H54 (cell line): ENCODE results near the gene GUCA1A.
"Not testable (repeated sequence)": the region's sequence is repeated elsewhere in the genome, so short reads cannot be mapped to it uniquely, and the experiment has no call there.

ENCODE experiments used
- DNase-seq: peaks from one replicate; pipeline ENCODE4 v3.0.0; 2011; ENCODE audit warnings: low spot score, mixed read lengths; ENCODE audit not compliant: insufficient read length
- FAIRE-seq: peaks from 3 replicates; lab custom pipeline; 2011; peaks lifted over from hg19 to GRCh38; lab: Jason Lieb, UNC
- POLR2A ChIP-seq: IDR thresholded peaks from 2 replicates; pipeline ENCODE4 v1.6.1; 2011; ENCODE audit warnings: low read depth, mild to moderate bottlenecking, low read length

The GUCA1A gene

GRCh38 chr6:42175860-42176259 is 2.7 kb downstream of the GUCA1A start:
- DNase-seq: no peak
- no peak for TF ChIP-seq POLR2A
- FAIRE-seq: no peak

GRCh38 chr6:42176981-42177380 is 3.8 kb downstream of the GUCA1A start:
- TF ChIP-seq POLR2A: no peak
- no peak for DNase-seq
- no peak for FAIRE-seq

- no peak for FAIRE-seq
- no peak for TF ChIP-seq POLR2A
- no peak for DNase-seq
Measured at GRCh38 chr6:42177514-42178364, 4.6 kb downstream of the GUCA1A start.

GRCh38 chr6:42179261-42179944 is 6.2 kb downstream of the GUCA1A start:
- no peak for FAIRE-seq
- DNase-seq: no peak
- no peak for TF ChIP-seq POLR2A

- DNase-seq (no peak), FAIRE-seq (no peak)
- TF ChIP-seq POLR2A: no peak
Measured at GRCh38 chr6:42179945-42180313, 6.8 kb downstream of the GUCA1A start.

GRCh38 chr6:42182101-42182500 is 8.9 kb downstream of the GUCA1A start:
- TF ChIP-seq POLR2A: no peak
- DNase-seq (no peak), FAIRE-seq (no peak)

GRCh38 chr6:42184475-42184874 is 11.3 kb downstream of the GUCA1A start:
- FAIRE-seq: no peak
- no peak for TF ChIP-seq POLR2A
- DNase-seq: no peak

- FAIRE-seq (no peak), DNase-seq (no peak)
- TF ChIP-seq POLR2A: no peak
Measured at GRCh38 chr6:42185597-42185996, 12.4 kb downstream of the GUCA1A start.

- DNase-seq: no peak
- no peak for TF ChIP-seq POLR2A
- no peak for FAIRE-seq
Measured at GRCh38 chr6:42188406-42188805, 15.2 kb downstream of the GUCA1A start.

- TF ChIP-seq POLR2A: no peak
- FAIRE-seq (no peak), DNase-seq (no peak)
Measured at GRCh38 chr6:42190554-42191183, 17.5 kb downstream of the GUCA1A start.

GRCh38 chr6:42192385-42192784 is 19.2 kb downstream of the GUCA1A start:
- FAIRE-seq: not testable (repeated sequence)

GRCh38 chr6:42193491-42193894 is 20.3 kb downstream of the GUCA1A start:
- no peak for TF ChIP-seq POLR2A
- DNase-seq: no peak
- no peak for FAIRE-seq

More at GRCh38 chr6:42192385-42192784, 19.2 kb downstream of the GUCA1A start:
- not testable (repeated sequence) for DNase-seq

GRCh38 chr6:42194056-42194455 is 20.9 kb downstream of the GUCA1A start:
- DNase-seq (no peak), FAIRE-seq (no peak)
- no peak for TF ChIP-seq POLR2A

GRCh38 chr6:42195415-42195814 is 22.3 kb downstream of the GUCA1A start:
- TF ChIP-seq POLR2A: no peak
- FAIRE-seq: no peak
- no peak for DNase-seq
